Measurements from ENCODE around the gene ATP6V0A1. TPM values are rescaled to one million over a fixed set of nuclear protein-coding genes. Genes with fewer than 3 reads are reported as not detected.

The ATP6V0A1 gene
- total and polyA plus RNA-seq, 2 of the 4 experiments (the other 2 are of a cell fraction) = 18.8 to 34.0 TPM

DNA sequence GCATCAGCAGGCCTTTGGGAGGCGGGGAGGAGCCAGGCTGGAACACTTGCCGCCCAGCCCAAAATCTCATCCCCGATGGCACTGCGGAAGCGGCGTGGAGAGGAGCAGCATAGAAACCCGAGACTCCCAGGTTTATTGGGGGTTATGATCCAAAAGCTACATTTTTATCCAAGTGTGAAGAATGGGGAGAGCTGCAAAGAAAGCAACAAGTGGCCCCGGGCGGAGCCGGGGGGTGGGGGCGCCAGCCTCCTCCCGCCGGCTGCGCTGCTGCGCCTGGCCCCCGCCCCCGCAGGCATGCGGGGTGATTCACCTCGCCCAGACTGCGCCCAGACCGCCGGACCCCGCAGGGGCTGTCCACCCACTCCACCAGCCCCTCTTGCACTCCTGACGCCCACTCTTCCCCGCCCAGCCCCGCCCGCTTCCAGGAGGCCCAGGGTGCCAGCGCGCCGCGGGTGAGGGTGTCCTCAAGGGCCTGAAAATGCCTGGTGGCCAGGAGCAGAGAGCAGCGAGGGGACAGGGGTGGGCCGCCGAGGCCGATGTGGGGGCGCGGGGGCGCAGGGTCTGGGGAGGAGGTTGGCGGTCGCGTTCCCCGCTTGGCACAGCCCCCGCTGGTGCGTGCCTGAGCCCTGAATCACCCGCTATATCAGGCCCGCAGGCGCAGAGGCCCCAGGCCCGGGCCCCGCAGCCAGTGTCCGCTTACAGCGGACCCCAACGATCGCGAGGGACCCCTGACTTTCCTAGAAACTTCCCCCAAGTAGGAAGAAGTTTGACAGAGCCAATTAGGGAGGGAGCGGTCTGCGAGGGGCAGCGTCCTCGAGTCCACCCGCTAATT, 37.0 kb upstream of the ATP6V0A1 start (continued):
- TF ChIP-seq, protein P1, sequence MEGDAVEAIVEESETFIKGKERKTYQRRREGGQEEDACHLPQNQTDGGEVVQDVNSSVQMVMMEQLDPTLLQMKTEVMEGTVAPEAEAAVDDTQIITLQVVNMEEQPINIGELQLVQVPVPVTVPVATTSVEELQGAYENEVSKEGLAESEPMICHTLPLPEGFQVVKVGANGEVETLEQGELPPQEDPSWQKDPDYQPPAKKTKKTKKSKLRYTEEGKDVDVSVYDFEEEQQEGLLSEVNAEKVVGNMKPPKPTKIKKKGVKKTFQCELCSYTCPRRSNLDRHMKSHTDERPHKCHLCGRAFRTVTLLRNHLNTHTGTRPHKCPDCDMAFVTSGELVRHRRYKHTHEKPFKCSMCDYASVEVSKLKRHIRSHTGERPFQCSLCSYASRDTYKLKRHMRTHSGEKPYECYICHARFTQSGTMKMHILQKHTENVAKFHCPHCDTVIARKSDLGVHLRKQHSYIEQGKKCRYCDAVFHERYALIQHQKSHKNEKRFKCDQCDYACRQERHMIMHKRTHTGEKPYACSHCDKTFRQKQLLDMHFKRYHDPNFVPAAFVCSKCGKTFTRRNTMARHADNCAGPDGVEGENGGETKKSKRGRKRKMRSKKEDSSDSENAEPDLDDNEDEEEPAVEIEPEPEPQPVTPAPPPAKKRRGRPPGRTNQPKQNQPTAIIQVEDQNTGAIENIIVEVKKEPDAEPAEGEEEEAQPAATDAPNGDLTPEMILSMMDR (conservative IDR thresholded peaks at IDR 0.05; ENCODE audit: low read depth, low read length) = no peak
- TF ChIP-seq FOS (IDR thresholded peaks at IDR 0.05; ENCODE audit: low read depth, low read length) = peak; percentile 46

Data from IMR-90 (cell line).